Measurements from ENCODE around the gene B2M. TPM values are rescaled to one million over a fixed set of nuclear protein-coding genes. Genes with fewer than 3 reads are reported as not detected.

The B2M gene
- total RNA-seq, 1 donor from 2014 or later, result 8,744 TPM

- intact Hi-C loops (cut with micrococcal nuclease), result no loop called here
Measured at GRCh38 chr15:44763187-44763586, 51.9 kb downstream of the B2M start.

GRCh38 chr15:44763848-44764247, 52.5 kb downstream of the B2M start:
- intact Hi-C loops (cut with micrococcal nuclease), result no loop called here

- intact Hi-C loops (cut with micrococcal nuclease), result no loop called here
Measured at GRCh38 chr15:44765036-44765435, 53.7 kb downstream of the B2M start.

Other genes with a start within 250 kb of the B2M start
- gene EIF3J, start 174.4 kb upstream of the B2M start, total RNA-seq, result 87.3 and 101 TPM in 2 replicates
- gene SPG11, start 47.9 kb upstream of the B2M start, total RNA-seq, result 78.0 and 81.7 TPM in 2 replicates
- gene PATL2, start 194 bp upstream of the B2M start, total RNA-seq, result 60.5 and 62.1 TPM in 2 replicates
- 61.5 and 73.7 TPM in 2 replicates for gene TRIM69, start 25.0 kb downstream of the B2M start, total RNA-seq
- gene TERB2, start 245.2 kb downstream of the B2M start, total RNA-seq, result not detected in 2 replicates